GM12878 (cell line): ENCODE measurements around the gene OR52K2. TPM values are rescaled to one million over a fixed set of nuclear protein-coding genes. Genes with fewer than 3 reads are reported as not detected.

Source experiments
- CREM ChIP-seq: IDR thresholded peaks from 2 replicates; pipeline ENCODE4 v1.6.1; 2014; ENCODE audit warnings: antibody characterized with exemption, low read depth
- KAT2A ChIP-seq: conservative IDR thresholded peaks from 2 replicates; pipeline ENCODE4 v1.6.1; 2011; ENCODE audit warnings: low read depth, low read length; ENCODE audit not compliant: control insufficient read depth
- KDM1A ChIP-seq: fragments of 200-600 bp; sonication (generic); IDR thresholded peaks from 2 replicates; pipeline ENCODE4 v1.6.1; 2016; ENCODE audit warnings: borderline replicate concordance
- SREBF2 ChIP-seq: IDR thresholded peaks from 2 replicates; pipeline ENCODE4 v1.6.1; 2012; ENCODE audit warnings: mild to moderate bottlenecking, low read length
- SUZ12 ChIP-seq: fragments of 200-600 bp; sonication (generic); IDR thresholded peaks from one replicate; pipeline ENCODE4 v1.6.1; 2018; ENCODE audit warnings: antibody characterized with exemption, mild to moderate bottlenecking; ENCODE audit not compliant: unreplicated experiment
- ZBTB4 ChIP-seq: fragments of 450-650 bp; formaldehyde crosslinking; IDR thresholded peaks from 2 replicates; pipeline ENCODE4 v1.4.0; 2022; ENCODE audit warnings: mild to moderate bottlenecking, moderate library complexity
- ZNF217 ChIP-seq: fragments of 450-650 bp; IDR thresholded peaks from 2 replicates; pipeline ENCODE4 v1.6.1; 2017; ENCODE audit warnings: antibody characterized with exemption, mild to moderate bottlenecking
- ZNF592 ChIP-seq: fragments of 450-650 bp; IDR thresholded peaks from 2 replicates; pipeline ENCODE4 v1.6.1; 2017; ENCODE audit warnings: mild to moderate bottlenecking, moderate library complexity
- polyA plus RNA-seq, 11 experiments: library from polyadenylated mRNA; depleted of rRNA in 4 of 11; unstranded in 6 of 11; stranded (reverse) in 5 of 11; fragments of >200 nt; fragmentation: Nextera tagmentation in 4 of 11; fragmentation: Illumina TruSeq in 1 of 11; extraction: Ambion mirVana in 4 of 11; extraction: Trizol in 1 of 11; gene quantifications; 1 replicate in 1 of 11; 2 replicates in 10 of 11; pipeline versions ENCODE4 v1.2.1 to v1.2.3, GENCODE V29; 2011 to 2016; ENCODE audit warnings: inconsistent platforms in 2 of 11, missing spikeins in 2 of 11, low read depth in 1 of 11
- total RNA-seq, 4 experiments: library from RNA; depleted of rRNA in 3 of 4; stranded (reverse); fragments of >200 nt in 3 of 4; fragmentation: Illumina TruSeq in 1 of 4; extraction: Trizol in 1 of 4; gene quantifications; 2 replicates each; pipeline versions ENCODE4 v1.2.1 to v1.2.3, GENCODE V29; 2013 to 2021
- TF ChIP-seq, protein P1 (sequence below): fragments of 450-650 bp; formaldehyde crosslinking; IDR thresholded peaks from 2 replicates; pipeline ENCODE4 v1.5.0; 2022; ENCODE audit warnings: mild to moderate bottlenecking, missing genetic modification characterization

Gene OR52K2
- total and polyA plus RNA-seq, 10 of the 15 experiments (the other 5 are each of a cell fraction or from before 2014, with no cell fraction given): not detected

DNA sequence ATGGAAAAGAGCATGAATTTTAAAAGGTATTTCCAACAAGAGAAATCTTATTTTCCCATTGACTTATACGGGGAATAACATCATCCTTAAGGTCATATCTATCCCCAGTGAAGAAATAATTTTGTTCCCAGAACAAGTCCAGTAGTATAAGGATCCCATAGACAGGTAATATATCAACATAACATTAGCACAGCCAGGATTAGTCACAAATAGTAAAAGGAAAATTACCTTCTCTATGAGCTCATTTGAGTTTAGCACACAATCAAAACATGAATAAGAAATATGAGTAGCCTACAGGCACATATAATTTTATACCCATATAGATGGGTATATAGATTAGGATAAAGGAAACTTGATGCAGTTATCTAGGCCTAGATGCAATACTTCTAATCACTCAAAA, 30.5 kb downstream of the OR52K2 start (continued):
- no peak for TF ChIP-seq ZNF592
- TF ChIP-seq, protein P1, sequence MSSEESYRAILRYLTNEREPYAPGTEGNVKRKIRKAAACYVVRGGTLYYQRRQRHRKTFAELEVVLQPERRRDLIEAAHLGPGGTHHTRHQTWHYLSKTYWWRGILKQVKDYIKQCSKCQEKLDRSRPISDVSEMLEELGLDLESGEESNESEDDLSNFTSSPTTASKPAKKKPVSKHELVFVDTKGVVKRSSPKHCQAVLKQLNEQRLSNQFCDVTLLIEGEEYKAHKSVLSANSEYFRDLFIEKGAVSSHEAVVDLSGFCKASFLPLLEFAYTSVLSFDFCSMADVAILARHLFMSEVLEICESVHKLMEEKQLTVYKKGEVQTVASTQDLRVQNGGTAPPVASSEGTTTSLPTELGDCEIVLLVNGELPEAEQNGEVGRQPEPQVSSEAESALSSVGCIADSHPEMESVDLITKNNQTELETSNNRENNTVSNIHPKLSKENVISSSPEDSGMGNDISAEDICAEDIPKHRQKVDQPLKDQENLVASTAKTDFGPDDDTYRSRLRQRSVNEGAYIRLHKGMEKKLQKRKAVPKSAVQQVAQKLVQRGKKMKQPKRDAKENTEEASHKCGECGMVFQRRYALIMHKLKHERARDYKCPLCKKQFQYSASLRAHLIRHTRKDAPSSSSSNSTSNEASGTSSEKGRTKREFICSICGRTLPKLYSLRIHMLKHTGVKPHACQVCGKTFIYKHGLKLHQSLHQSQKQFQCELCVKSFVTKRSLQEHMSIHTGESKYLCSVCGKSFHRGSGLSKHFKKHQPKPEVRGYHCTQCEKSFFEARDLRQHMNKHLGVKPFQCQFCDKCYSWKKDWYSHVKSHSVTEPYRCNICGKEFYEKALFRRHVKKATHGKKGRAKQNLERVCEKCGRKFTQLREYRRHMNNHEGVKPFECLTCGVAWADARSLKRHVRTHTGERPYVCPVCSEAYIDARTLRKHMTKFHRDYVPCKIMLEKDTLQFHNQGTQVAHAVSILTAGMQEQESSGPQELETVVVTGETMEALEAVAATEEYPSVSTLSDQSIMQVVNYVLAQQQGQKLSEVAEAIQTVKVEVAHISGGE (CRISPR knock-in tag): no peak
- TF ChIP-seq ZNF217: no peak
- TF ChIP-seq ZBTB4 (CRISPR knock-in tag): no peak
- TF ChIP-seq CREM: no peak
- TF ChIP-seq KAT2A: no peak
- no peak for TF ChIP-seq KDM1A
- no peak for TF ChIP-seq SUZ12
- TF ChIP-seq SREBF2: no peak
